Tibial nerve (tissue), 4 donors: Measurements from ENCODE around the gene LDHA. TPM values are rescaled to one million over a fixed set of nuclear protein-coding genes. Genes with fewer than 3 reads are reported as not detected.

Source experiments
- DNase-seq, 2 donors: peaks; one replicate each; pipeline ENCODE4 v3.0.0-alpha.2; 2019; ENCODE audit warnings: low spot score in 2 of 2
- H3K27ac ChIP-seq, 4 donors: fragments of 200-600 bp; sonication (generic) in 3 of 4; one replicate each; pipeline ENCODE4 v1.5.1; 2017 to 2019; ENCODE audit warnings: mild to moderate bottlenecking in 1 of 4
- H3K27me3 ChIP-seq, 2 donors: fragments of 200-600 bp; sonication (generic) in 1 of 2; one replicate each; pipeline versions ENCODE4 v1.5.1 to v1.6.0; 2017 to 2019
- H3K36me3 ChIP-seq, 3 donors: fragments of 200-600 bp; sonication (generic); one replicate each; pipeline ENCODE4 v1.5.1; 2018 to 2019
- H3K4me1 ChIP-seq, 4 donors: fragments of 200-600 bp; sonication (generic) in 3 of 4; one replicate each; pipeline ENCODE4 v1.5.1; 2017 to 2019
- H3K4me3 ChIP-seq, 4 donors: fragments of 200-600 bp; sonication (generic) in 3 of 4; one replicate each; pipeline ENCODE4 v1.5.1; 2017 to 2019; ENCODE audit warnings: mild to moderate bottlenecking in 1 of 4, moderate library complexity in 1 of 4
- H3K9me3 ChIP-seq, 4 donors: fragments of 200-600 bp; sonication (generic) in 3 of 4; one replicate each; pipeline ENCODE4 v1.5.1; 2017 to 2019
- CTCF ChIP-seq, 5 experiments: fragments of 200-600 bp in 3 of 5; fragments of 450-650 bp in 2 of 5; sonication (generic) in 3 of 5; IDR thresholded peaks; one replicate each; pipeline ENCODE4 v1.5.1; 2016 to 2019; ENCODE audit warnings: antibody characterized with exemption in 5 of 5, mild to moderate bottlenecking in 3 of 5, moderate library complexity in 2 of 5
- EP300 ChIP-seq, 2 donors: sonication (generic); formaldehyde crosslinking; IDR thresholded peaks; one replicate each; pipeline ENCODE4 v1.6.1; 2017; ENCODE audit warnings: antibody characterized with exemption in 2 of 2, mild to moderate bottlenecking in 1 of 2
- POLR2A ChIP-seq, 2 donors: fragments of 450-650 bp; IDR thresholded peaks; one replicate each; pipeline ENCODE4 v1.6.1; 2017; ENCODE audit warnings: antibody characterized with exemption in 2 of 2, mild to moderate bottlenecking in 2 of 2, moderate library complexity in 2 of 2
- WGBS, 2 donors: methylation state at CpG; one replicate each; pipeline ENCODE4 v1.1.5; 2018; 5-methylcytosine and 5-hydroxymethylcytosine counted together
- total RNA-seq, 4 donors: library from RNA; depleted of rRNA; stranded (reverse); fragments of >200 nt; gene quantifications; one replicate each; pipeline ENCODE4 v1.1.0, GENCODE V29; 2016

Gene LDHA
- total RNA-seq, 4 donors from 2014 or later = 224 to 512 (median 347) TPM

DNA sequence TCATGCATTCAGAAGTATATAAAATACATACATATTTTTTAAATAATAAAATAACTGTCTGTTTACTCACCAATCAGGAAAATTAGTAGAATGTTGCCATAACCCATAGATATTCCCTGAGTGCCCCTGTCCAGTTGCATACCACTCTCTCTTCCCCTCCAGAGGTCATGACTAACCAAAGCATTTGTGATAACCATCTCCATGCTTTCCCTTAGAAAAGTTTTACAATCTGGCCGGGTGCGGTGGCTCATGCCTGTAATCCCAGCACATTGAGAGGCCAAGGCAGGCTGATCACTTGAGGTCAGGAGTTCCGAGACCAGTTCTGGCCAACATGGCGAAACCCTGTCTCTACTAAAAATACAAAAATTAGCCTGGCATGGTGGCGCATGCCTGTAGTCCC is 33.2 kb upstream of the LDHA start:
- Histone ChIP-seq H3K27me3 (no peaks in the 10 kb centered on the region), H3K4me1 (no peaks in the 10 kb centered on the region), H3K36me3 (peaks cover 0 to 98% (median 25%) of the 10 kb centered on the region in 3 donors), H3K9me3 (no peaks in the 10 kb centered on the region), H3K4me3 (no peak overlapping the region), H3K27ac (no peak overlapping the region)
- no peak for DNase-seq
- WGBS, 2 donors = 92 to 97% methylated on average over 5 of the region's 5 CpGs
- TF ChIP-seq EP300 (IDR thresholded peaks at IDR 0.05) (no peak), CTCF (IDR thresholded peaks at IDR 0.05) (no peak), POLR2A (IDR thresholded peaks at IDR 0.05) (no peak)

DNA sequence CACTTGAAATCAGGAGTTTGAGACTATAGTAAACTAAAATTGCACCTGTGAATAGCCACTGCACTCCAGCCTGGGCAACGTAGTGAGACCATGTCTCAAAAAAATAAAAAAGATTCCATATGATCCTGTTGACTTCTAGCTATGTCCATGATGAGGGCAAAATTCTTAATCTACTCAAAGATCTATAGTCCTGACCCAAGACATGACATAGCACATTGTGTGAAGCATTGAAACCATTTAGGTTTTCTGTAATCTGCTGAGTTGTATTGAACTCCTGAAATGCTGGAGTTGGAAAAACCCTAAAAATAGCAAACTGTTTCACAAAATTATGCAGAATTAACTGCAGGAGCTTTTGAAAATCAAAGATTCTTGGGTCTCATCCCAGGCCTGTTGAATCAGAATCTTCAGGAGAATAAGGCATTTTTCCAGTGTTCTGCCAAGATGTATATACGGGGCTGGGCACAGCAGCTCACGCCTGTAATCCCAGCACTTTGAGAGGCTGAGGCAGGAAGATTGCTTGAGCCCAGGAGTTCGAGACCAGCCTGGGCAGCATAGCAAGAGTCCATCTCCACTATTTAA is 29.8 kb upstream of the LDHA start:
- Histone ChIP-seq H3K36me3 (peaks cover 0 to 88% (median 19%) of the 10 kb centered on the region in 3 donors), H3K4me1 (no peaks in the 10 kb centered on the region), H3K4me3 (no peak overlapping the region), H3K27me3 (no peaks in the 10 kb centered on the region), H3K27ac (no peak overlapping the region), H3K9me3 (no peaks in the 10 kb centered on the region)
- DNase-seq = no peak
- TF ChIP-seq POLR2A (IDR thresholded peaks at IDR 0.05) (no peak), CTCF (IDR thresholded peaks at IDR 0.05) (no peak)
- 88 to 91% methylated on average over 4 of the region's 4 CpGs for WGBS, 2 donors

- H3K4me1 ChIP-seq = no peaks in the 10 kb centered on the region
- H3K4me3 ChIP-seq = no peak overlapping the region
- WGBS, 2 donors = 94 to 97% methylated on average over 4 of the region's 4 CpGs
- DNase-seq = no peak
- TF ChIP-seq CTCF (IDR thresholded peaks at IDR 0.05) = no peak
- no peaks in the 10 kb centered on the region for H3K27me3 ChIP-seq
- no peak overlapping the region for H3K27ac ChIP-seq
- H3K36me3 ChIP-seq = peaks cover 0 to 76% (median 13%) of the 10 kb centered on the region in 3 donors
- H3K9me3 ChIP-seq = no peaks in the 10 kb centered on the region
These were observed 28.6 kb upstream of the LDHA start for GRCh38 chr11:18365741-18366140.

DNA sequence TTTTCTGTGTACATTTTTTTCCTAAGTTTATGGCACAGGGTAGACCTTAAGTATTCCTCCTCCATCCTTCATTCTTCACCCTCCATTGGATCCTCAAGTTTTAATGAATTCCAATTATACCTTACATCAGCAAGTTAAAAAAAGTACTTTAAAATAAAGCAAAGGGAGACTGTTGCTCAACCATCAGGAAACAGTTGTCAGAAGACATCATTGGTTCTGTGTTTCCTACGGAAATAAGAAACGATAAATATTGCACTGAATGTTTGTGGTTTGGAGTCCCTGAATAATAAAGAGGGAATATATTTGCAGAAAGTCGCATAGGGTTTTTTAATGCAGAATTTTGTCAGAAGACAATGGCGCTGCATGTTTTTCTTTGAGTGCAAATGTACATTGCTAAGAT is 28.1 kb upstream of the LDHA start:
- Histone ChIP-seq H3K4me3 (no peak overlapping the region), H3K9me3 (no peaks in the 10 kb centered on the region), H3K36me3 (peaks cover 0 to 71% (median 9%) of the 10 kb centered on the region in 3 donors), H3K4me1 (no peaks in the 10 kb centered on the region), H3K27ac (no peak overlapping the region), H3K27me3 (no peaks in the 10 kb centered on the region)
- no peak for TF ChIP-seq CTCF (IDR thresholded peaks at IDR 0.05)
- no peak for TF ChIP-seq EP300 (IDR thresholded peaks at IDR 0.05)
- no peak for TF ChIP-seq POLR2A (IDR thresholded peaks at IDR 0.05)
- no peak for DNase-seq
- 74 to 84% methylated on average over 4 of the region's 4 CpGs for WGBS, 2 donors

GRCh38 chr11:18367431-18367830 is 26.9 kb upstream of the LDHA start:
- WGBS, 2 donors = 94 to 100% methylated on average over 3 of the region's 3 CpGs
- Histone ChIP-seq H3K36me3 (peaks cover 0 to 60% (median 6%) of the 10 kb centered on the region in 3 donors), H3K4me1 (no peaks in the 10 kb centered on the region), H3K4me3 (no peak overlapping the region), H3K27me3 (no peaks in the 10 kb centered on the region), H3K27ac (no peak overlapping the region), H3K9me3 (no peaks in the 10 kb centered on the region)
- TF ChIP-seq POLR2A (IDR thresholded peaks at IDR 0.05) = no peak
- TF ChIP-seq CTCF (IDR thresholded peaks at IDR 0.05) = no peak
- no peak for TF ChIP-seq EP300 (IDR thresholded peaks at IDR 0.05)
- no peak for DNase-seq
